CD4-positive, alpha-beta T cell treated with Interleukin-6 for 4 hours (primary cell): ENCODE data around the gene SLC35F6.
A peak's percentile ranks its signal among the peaks of the same experiment; 100 is the strongest.
"Not testable (repeated sequence)": the region's sequence is repeated elsewhere in the genome, so short reads cannot be mapped to it uniquely, and the experiment has no call there.

Source experiments
- DNase-seq: peaks from one replicate; pipeline ENCODE4 v3.0.0-alpha.2; 2020; ENCODE audit warnings: mixed read lengths

Gene SLC35F6

DNA sequence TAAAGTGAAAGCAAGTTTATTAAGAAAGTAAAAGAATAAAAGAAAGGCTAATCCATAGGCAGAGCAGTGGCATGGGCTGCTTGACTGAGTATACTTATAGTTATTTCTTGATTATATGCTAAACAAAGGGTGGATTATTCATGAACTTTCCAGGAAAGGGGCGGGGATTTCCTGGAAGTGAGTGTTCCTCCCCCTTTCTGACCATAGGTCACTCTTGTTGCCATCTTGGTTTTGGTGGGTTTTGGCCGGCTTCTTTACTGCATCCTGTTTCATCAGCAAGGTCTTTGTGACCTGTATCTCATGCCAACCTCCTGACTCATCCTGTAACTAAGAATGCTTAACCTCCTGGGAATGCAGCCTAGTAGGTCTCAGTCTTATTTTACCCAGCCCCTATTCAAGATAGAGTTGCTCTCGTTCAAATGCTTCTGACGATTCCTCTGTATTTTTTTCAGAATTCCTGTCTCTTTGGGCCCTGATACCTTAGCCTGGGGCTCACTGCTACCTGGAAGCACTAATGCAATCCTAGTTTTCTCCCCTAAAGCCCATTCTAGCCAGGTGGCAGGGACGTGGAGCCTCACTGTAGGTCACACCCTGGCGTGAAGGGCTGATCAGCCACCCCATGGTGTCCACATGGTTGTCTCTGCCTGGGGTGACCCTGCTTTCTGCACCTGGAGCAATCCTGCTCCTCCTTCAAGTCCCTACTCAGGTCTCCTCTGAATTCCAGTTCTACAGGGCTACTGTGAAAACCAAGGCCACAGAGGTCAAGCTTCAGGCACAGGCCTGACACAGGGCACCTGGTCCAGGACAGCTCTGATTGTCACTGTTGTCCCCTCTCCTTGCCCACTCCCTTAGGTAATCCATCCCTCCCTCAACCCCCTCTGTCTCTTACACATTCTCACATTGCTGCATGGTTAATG, 6.0 kb upstream of the SLC35F6 start:
- DNase-seq: no peak

GRCh38 chr2:26758790-26759321, 5.2 kb upstream of the SLC35F6 start:
- DNase-seq: no peak

- no peak for DNase-seq
These were observed 4.2 kb upstream of the SLC35F6 start for GRCh38 chr2:26759845-26760244.

GRCh38 chr2:26760991-26761390, 3.1 kb upstream of the SLC35F6 start:
- DNase-seq: not testable (repeated sequence)

GRCh38 chr2:26763019-26763418, 1.1 kb upstream of the SLC35F6 start:
- no peak for DNase-seq

- no peak for DNase-seq
These were observed 822 bp downstream of the SLC35F6 start for GRCh38 chr2:26764906-26765305.

DNA sequence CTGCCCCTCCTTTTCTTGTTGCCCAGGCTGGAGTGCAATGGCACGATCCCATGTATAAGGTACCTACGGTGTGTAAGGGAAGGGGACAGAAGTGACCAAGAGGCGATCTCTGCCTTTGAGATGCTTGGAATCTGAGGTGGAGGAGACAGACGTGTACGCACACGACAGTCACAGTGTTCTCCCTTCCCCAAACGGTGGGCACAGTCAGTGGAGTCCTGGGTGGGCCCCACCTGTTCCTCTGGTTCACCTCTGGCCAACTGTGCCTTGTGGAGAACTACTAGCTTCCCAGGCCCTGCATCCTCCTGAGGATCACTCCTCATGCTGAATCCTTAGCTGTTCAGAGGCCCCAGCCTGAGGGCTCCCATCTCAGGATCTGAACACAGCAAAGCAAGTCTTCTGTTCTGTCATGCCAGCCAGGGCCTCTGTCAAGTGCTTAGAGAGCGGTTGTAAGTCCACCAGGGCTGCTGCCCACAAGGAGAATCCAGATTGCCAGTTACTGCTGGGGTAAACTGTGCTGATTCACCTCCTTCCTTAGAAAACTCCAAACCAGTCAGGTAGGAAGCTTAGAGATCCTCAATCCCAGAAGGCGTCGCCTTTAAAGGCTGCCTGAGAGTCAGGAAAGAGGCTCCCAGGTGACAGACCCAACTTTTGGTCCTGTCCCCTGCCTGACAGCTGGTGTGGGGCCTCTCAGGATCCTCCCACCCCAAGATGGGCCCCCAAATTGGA, 1.6 kb downstream of the SLC35F6 start:
- no peak for DNase-seq

GRCh38 chr2:26767129-26767528, 3.0 kb downstream of the SLC35F6 start:
- no peak for DNase-seq

GRCh38 chr2:26767894-26768487, 3.9 kb downstream of the SLC35F6 start:
- no peak for DNase-seq

DNA sequence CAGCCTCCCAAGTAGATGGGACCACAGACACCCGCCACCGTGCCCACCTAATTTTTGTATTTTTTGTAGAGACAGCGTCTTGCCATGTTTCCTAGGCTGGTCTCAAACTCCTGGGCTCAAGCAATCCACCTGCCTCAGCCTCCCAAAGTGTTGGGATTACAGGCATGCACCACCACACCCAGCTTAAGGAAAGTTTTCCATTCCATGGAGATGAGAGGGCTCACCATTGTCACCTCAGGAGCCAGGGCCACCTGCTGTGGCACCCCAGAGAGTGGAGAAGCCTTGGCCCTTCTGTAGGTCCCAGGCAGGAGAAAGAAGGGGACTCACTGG, 4.6 kb downstream of the SLC35F6 start:
- DNase-seq: no peak

DNA sequence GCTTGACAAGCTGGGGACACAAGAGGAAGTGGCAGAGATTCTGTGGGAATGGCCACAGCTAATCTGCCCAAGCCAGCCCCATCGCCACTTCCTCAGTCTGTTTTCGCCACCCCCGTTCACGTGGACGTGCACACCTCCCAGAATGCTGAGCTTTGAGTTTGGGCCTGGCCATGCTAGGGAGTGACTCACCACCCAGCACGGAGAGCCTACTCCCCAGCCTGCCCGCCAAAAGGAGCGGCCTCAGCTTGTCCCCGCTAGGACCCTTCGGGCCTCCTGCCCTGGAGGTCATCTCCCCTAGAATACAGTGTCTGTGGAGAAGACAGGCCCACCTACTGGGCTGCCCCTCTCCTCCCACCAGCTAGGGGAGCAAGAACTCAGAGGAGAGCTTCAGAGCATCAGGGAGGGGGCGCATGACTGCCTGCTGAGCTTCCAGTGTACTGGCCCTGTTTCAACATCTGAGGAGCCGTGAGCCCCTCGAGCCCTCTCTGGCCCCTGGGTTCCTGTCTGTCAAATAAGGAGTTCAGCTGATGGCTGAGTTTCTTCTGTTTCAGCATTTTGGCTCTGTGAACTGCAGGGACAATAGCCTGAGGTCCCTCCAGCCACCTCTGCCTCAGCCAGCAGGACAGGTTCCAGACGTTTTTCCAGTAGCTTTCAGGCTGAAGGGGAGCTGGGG, 5.1 kb downstream of the SLC35F6 start:
- DNase-seq: peak; percentile 18

DNA sequence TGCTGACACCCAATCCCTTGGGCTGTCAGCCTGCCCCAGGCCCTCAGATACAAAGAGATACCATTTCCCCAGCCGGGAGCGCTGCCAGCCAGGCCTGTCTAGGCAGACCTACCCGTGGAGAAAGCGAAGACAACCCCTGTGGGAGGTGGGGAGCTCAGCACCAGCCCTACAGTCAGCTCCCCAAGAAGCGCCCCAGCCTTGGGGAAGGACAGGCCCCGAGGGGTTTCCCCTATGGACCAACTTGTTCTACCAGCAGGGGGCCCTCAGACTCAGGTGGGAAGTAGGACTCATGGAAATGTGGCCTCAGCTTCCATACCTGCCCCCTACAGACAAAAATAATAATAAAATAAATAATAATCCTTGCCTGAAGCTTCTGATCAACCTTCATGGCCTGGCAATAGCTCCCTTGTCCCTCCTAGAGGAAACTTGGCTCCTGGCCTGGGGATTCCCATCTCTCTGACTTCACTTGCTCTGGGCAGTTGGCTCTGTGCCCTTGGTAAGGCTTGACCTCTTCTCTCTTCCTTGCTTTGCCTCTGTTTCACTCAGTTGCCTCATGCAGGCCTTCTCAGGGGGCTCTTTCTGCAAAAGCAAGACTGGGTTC, 7.0 kb downstream of the SLC35F6 start:
- peak; percentile 25 for DNase-seq

DNA sequence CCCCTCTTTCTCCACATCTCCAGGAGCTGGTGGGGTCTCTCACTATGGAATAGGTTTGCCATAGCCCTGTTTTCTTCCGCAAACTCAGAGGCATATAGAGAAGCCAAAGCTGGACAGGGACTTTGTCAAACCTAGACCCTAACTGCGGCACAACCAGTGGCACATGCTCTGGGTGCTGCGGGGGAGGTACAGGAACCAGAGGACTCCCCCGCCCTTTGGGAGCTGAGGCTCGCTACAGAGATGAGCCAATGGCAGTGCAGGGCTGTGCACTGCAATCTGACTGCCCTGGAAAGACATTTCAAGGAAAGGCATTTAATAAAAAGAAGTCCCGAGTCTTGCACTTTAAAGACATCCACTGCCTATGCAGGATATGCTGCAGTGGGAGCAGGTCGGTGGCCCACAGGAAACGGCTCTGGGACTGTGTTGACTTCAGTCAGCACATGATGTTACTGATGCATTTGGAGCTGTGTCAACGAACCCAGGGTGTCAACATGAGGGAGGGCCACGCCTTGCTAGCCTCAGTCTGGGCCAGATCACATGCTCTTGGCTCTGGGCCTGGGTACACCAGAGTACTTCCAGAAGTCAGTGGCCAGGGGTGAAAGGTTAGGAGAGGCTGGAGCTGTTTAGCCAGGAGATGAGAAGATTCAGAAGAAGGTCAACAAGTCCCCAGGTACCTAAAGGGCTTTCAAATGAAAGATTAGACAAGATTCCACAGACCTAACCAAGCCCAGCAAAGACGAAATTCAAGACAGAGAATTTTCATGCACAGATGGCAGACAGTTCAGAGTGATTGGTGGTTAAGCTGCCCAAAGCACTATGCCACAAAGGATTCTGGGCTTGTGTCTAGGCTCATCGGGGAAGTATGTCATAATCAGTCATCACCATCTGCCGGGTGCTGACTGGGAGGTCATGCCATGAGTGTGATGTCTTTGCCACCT, 8.2 kb downstream of the SLC35F6 start:
- peak; percentile 49 for DNase-seq

- DNase-seq: no peak
These were observed 12.2 kb downstream of the SLC35F6 start for GRCh38 chr2:26776195-26776800.

DNA sequence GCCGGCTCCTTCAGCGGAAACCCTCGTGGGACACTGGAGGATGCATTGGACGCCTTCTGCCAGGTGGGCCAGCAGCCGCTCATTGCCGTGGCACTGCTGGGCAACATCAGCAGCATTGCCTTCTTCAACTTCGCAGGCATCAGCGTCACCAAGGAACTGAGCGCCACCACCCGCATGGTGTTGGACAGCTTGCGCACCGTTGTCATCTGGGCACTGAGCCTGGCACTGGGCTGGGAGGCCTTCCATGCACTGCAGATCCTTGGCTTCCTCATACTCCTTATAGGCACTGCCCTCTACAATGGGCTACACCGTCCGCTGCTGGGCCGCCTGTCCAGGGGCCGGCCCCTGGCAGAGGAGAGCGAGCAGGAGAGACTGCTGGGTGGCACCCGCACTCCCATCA, 14.0 kb downstream of the SLC35F6 start:
- DNase-seq: no peak

- DNase-seq: no peak
These were observed 14.4 kb downstream of the SLC35F6 start for GRCh38 chr2:26778507-26778906.

GRCh38 chr2:26780203-26780760, 16.2 kb downstream of the SLC35F6 start:
- DNase-seq: no peak

GRCh38 chr2:26782876-26783704, 19.0 kb downstream of the SLC35F6 start:
- no peak for DNase-seq

- DNase-seq: no peak
These were observed 20.6 kb downstream of the SLC35F6 start for GRCh38 chr2:26784570-26785234.
